HepG2 (cell line): Measurements from ENCODE around the gene MBLAC2. TPM values are rescaled to one million over a fixed set of nuclear protein-coding genes. Genes with fewer than 3 reads are reported as not detected.

Source experiments
- CEBPG ChIP-seq: IDR thresholded peaks from 2 replicates; pipeline ENCODE4 v1.6.1; 2016
- FOXJ3 ChIP-seq: sonication (generic); formaldehyde crosslinking; IDR thresholded peaks from 2 replicates; pipeline ENCODE4 v1.4.0; 2020; ENCODE audit warnings: missing genetic modification reagents, mild to moderate bottlenecking, borderline replicate concordance
- KLF15 ChIP-seq: sonication (generic); formaldehyde crosslinking; IDR thresholded peaks from 2 replicates; pipeline ENCODE4 v1.8.1; 2023; ENCODE audit warnings: borderline replicate concordance, mild to moderate bottlenecking, inconsistent platforms, missing genetic modification reagents, mixed read lengths
- NR1H2 ChIP-seq: sonication (generic); formaldehyde crosslinking; IDR thresholded peaks from 2 replicates; pipeline ENCODE4 v1.8.1; 2022; ENCODE audit warnings: low read depth, missing genetic modification reagents, borderline replicate concordance
- RFX3 ChIP-seq: IDR thresholded peaks from 2 replicates; pipeline ENCODE4 v1.6.1; 2016; ENCODE audit warnings: missing biosample characterization, missing genetic modification reagents
- ZKSCAN1 ChIP-seq: fragments of 150-350 bp; IDR thresholded peaks from 2 replicates; pipeline ENCODE4 v1.6.1; 2014; ENCODE audit warnings: low read length
- ZNF44 ChIP-seq: sonication (generic); formaldehyde crosslinking; IDR thresholded peaks from 2 replicates; pipeline ENCODE4 v1.5.1; 2020; ENCODE audit warnings: mild to moderate bottlenecking, missing genetic modification reagents
- ZNF510 ChIP-seq: sonication (generic); formaldehyde crosslinking; IDR thresholded peaks from 2 replicates; pipeline ENCODE4 v1.4.0; 2020; ENCODE audit warnings: low read depth, mild to moderate bottlenecking, missing genetic modification reagents
- ZNF557 ChIP-seq: sonication (generic); formaldehyde crosslinking; IDR thresholded peaks from 2 replicates; pipeline ENCODE4 v1.4.0; 2020; ENCODE audit warnings: missing genetic modification reagents
- polyA plus RNA-seq, 8 experiments: library from polyadenylated mRNA; depleted of rRNA in 3 of 8; stranded (reverse) in 7 of 8; unstranded in 1 of 8; fragments of >200 nt; fragmentation: Illumina TruSeq in 4 of 8; extraction: Trizol in 4 of 8; gene quantifications; 2 replicates each; pipeline versions ENCODE4 v1.2.1 to v1.2.3, GENCODE V29; 2011 to 2016; ENCODE audit warnings: low read depth in 4 of 8, missing spikeins in 1 of 8, mixed read lengths in 1 of 8; ENCODE audit not compliant: insufficient read depth in 1 of 8
- total RNA-seq, 5 experiments: library from RNA; depleted of rRNA; stranded (reverse); fragments of >200 nt; fragmentation: Illumina TruSeq; extraction: Trizol; gene quantifications; 2 replicates each; pipeline ENCODE4 v1.2.3, GENCODE V29; 2016; ENCODE audit warnings: low read depth in 1 of 5
- TF ChIP-seq, protein P1 (sequence below): sonication (generic); formaldehyde crosslinking; IDR thresholded peaks from 2 replicates; pipeline ENCODE4 v1.8.1; 2022; ENCODE audit warnings: mild to moderate bottlenecking, missing genetic modification reagents
- TF ChIP-seq, protein P2 (sequence below): sonication (generic); formaldehyde crosslinking; IDR thresholded peaks from one replicate; pipeline ENCODE4 v1.5.1; 2020; ENCODE audit warnings: mild to moderate bottlenecking, missing genetic modification reagents; ENCODE audit errors: not compliant biosample characterization
- TF ChIP-seq, protein P3 (sequence below): sonication (generic); formaldehyde crosslinking; IDR thresholded peaks from 2 replicates; pipeline ENCODE4 v1.5.0; 2020; ENCODE audit warnings: mild to moderate bottlenecking, missing genetic modification reagents, moderate library complexity

The MBLAC2 gene
- total and polyA plus RNA-seq, 2 of the 13 experiments (the other 11 are each of a cell fraction or from before 2014, with no cell fraction given) = 2.9 to 4.1 TPM

DNA sequence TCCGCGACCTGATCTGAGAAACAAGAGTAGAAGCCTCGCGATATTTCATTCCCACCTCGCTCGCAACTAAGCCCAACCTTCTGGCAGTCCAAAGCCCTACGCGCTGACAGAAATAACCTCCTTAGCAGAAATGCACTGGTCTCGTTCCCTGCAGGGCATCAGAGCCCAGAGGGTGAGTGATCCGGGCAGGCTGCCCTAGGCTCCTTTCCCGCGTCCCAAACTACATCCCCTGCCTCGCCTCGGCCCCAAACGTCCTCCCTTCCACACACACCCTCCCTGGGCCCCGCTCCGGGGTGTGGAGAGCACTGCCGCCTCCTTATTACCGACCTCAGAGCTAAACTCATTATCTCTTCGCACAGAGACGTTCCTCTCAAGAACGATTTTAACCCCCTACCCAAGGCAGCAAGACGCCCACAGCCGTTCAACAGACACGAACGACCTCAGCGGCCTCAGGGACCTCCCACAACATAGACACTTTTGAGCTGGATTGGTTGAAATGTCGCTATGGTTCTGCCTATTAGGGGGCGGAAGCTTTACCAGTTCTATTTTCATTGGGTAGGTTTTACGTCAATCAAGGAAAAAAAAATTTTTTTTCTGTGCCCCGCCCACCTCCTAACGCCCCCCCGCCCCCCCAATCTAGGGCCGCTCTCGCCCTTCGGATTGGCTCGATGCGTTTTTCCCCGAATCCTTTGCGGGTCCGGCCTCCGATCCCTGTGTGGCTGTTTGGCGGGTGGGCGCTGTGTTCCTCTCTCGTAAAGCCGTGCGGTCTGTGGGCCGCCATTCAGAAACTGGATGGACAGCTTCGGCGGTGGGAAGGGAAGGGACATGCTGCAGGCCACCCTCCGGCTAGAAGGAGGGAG, 65.0 kb downstream of the MBLAC2 start, which contains the start of gene CETN3 (continued):
- TF ChIP-seq NR1H2 (CRISPR knock-in tag) (0 out of 2 replicates have a peak, but pooled peaks have one; percentile 62), ZNF44 (CRISPR knock-in tag) (peak; percentile 80), ZNF557 (no peak), KLF15 (peak; percentile 64; the same call in 1 of the 2 replicates), ZKSCAN1 (no peak), ZNF510 (CRISPR knock-in tag) (peak; percentile 62; the same call in 1 of the 2 replicates), CEBPG (0 out of 2 replicates have a peak, but pooled peaks have one; percentile 12), RFX3 (no peak), FOXJ3 (CRISPR knock-in tag) (no peak)
- TF ChIP-seq, protein P1, sequence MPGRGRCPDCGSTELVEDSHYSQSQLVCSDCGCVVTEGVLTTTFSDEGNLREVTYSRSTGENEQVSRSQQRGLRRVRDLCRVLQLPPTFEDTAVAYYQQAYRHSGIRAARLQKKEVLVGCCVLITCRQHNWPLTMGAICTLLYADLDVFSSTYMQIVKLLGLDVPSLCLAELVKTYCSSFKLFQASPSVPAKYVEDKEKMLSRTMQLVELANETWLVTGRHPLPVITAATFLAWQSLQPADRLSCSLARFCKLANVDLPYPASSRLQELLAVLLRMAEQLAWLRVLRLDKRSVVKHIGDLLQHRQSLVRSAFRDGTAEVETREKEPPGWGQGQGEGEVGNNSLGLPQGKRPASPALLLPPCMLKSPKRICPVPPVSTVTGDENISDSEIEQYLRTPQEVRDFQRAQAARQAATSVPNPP = peak; percentile 70; the same call in 1 of the 2 replicates
- TF ChIP-seq, protein P2, sequence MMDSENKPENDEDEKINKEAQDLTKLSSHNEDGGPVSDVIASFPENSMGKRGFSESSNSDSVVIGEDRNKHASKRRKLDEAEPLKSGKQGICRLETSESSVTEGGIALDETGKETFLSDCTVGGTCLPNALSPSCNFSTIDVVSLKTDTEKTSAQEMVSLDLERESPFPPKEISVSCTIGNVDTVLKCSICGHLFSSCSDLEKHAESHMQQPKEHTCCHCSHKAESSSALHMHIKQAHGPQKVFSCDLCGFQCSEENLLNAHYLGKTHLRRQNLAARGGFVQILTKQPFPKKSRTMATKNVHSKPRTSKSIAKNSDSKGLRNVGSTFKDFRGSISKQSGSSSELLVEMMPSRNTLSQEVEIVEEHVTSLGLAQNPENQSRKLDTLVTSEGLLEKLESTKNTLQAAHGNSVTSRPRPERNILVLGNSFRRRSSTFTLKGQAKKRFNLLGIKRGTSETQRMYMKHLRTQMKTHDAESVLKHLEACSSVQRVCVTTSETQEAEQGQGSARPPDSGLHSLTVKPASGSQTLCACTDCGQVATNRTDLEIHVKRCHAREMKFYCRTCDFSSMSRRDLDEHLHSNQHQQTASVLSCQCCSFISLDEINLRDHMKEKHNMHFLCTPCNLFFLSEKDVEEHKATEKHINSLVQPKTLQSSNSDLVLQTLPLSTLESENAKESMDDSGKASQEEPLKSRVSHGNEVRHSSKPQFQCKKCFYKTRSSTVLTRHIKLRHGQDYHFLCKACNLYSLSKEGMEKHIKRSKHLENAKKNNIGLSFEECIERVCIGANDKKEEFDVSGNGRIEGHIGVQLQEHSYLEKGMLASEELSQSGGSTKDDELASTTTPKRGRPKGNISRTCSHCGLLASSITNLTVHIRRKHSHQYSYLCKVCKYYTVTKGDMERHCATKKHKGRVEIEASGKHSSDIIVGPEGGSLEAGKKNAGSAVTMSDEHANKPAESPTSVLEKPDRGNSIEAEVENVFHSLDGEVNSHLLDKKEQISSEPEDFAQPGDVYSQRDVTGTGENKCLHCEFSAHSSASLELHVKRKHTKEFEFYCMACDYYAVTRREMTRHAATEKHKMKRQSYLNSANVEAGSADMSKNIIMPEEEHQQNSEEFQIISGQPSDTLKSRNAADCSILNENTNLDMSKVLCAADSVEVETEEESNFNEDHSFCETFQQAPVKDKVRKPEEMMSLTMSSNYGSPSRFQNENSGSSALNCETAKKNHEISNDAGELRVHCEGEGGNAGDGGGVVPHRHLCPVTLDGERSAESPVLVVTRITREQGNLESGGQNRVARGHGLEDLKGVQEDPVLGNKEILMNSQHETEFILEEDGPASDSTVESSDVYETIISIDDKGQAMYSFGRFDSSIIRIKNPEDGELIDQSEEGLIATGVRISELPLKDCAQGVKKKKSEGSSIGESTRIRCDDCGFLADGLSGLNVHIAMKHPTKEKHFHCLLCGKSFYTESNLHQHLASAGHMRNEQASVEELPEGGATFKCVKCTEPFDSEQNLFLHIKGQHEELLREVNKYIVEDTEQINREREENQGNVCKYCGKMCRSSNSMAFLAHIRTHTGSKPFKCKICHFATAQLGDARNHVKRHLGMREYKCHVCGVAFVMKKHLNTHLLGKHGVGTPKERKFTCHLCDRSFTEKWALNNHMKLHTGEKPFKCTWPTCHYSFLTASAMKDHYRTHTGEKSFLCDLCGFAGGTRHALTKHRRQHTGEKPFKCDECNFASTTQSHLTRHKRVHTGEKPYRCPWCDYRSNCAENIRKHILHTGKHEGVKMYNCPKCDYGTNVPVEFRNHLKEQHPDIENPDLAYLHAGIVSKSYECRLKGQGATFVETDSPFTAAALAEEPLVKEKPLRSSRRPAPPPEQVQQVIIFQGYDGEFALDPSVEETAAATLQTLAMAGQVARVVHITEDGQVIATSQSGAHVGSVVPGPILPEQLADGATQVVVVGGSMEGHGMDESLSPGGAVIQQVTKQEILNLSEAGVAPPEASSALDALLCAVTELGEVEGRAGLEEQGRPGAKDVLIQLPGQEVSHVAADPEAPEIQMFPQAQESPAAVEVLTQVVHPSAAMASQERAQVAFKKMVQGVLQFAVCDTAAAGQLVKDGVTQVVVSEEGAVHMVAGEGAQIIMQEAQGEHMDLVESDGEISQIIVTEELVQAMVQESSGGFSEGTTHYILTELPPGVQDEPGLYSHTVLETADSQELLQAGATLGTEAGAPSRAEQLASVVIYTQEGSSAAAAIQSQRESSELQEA = peak; percentile 46
- TF ChIP-seq, protein P3, sequence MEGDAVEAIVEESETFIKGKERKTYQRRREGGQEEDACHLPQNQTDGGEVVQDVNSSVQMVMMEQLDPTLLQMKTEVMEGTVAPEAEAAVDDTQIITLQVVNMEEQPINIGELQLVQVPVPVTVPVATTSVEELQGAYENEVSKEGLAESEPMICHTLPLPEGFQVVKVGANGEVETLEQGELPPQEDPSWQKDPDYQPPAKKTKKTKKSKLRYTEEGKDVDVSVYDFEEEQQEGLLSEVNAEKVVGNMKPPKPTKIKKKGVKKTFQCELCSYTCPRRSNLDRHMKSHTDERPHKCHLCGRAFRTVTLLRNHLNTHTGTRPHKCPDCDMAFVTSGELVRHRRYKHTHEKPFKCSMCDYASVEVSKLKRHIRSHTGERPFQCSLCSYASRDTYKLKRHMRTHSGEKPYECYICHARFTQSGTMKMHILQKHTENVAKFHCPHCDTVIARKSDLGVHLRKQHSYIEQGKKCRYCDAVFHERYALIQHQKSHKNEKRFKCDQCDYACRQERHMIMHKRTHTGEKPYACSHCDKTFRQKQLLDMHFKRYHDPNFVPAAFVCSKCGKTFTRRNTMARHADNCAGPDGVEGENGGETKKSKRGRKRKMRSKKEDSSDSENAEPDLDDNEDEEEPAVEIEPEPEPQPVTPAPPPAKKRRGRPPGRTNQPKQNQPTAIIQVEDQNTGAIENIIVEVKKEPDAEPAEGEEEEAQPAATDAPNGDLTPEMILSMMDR = peak; percentile 39
